HepG2 (cell line): Measurements from ENCODE around the gene UBE2L6. TPM values are rescaled to one million over a fixed set of nuclear protein-coding genes. Genes with fewer than 3 reads are reported as not detected.

Experiments
- ARID3A ChIP-seq: IDR thresholded peaks from 2 replicates; pipeline ENCODE4 v1.6.1; 2012; ENCODE audit warnings: low read depth, low read length, improper control_type of control experiment
- ATAD3A ChIP-seq: sonication (generic); formaldehyde crosslinking; IDR thresholded peaks from 2 replicates; pipeline ENCODE4 v1.4.0; 2020; ENCODE audit warnings: missing genetic modification reagents
- BORCS8-MEF2B ChIP-seq: sonication (generic); formaldehyde crosslinking; IDR thresholded peaks from 2 replicates; pipeline ENCODE4 v1.8.0; 2022; ENCODE audit warnings: mild to moderate bottlenecking, missing genetic modification reagents
- HNF1B ChIP-seq: sonication (generic); formaldehyde crosslinking; IDR thresholded peaks from 2 replicates; pipeline ENCODE4 v1.5.1; 2020; ENCODE audit warnings: mild to moderate bottlenecking, moderate library complexity, missing genetic modification reagents
- IRF1 ChIP-seq: sonication (generic); formaldehyde crosslinking; IDR thresholded peaks from 2 replicates; pipeline ENCODE4 v1.4.0; 2020; ENCODE audit warnings: low read depth, mild to moderate bottlenecking, missing genetic modification reagents
- NAIF1 ChIP-seq: sonication (generic); formaldehyde crosslinking; IDR thresholded peaks from 2 replicates; pipeline ENCODE4 v1.5.0; 2020; ENCODE audit warnings: mild to moderate bottlenecking, missing genetic modification reagents, borderline replicate concordance
- POLR2A ChIP-seq, 2 experiments: IDR thresholded peaks; 2 replicates each; pipeline ENCODE4 v1.6.1; 2011; ENCODE audit warnings: low read depth in 2 of 2, low read length in 2 of 2, mild to moderate bottlenecking in 1 of 2, moderate library complexity in 1 of 2; ENCODE audit not compliant: insufficient read depth in 1 of 2
- RNF2 ChIP-seq: fragments of 450-650 bp; conservative IDR thresholded peaks from 2 replicates; pipeline ENCODE4 v1.6.1; 2016; ENCODE audit warnings: low read depth
- ZNF136 ChIP-seq: sonication (generic); formaldehyde crosslinking; IDR thresholded peaks from 2 replicates; pipeline ENCODE4 v1.8.1; 2022; ENCODE audit warnings: low read depth, mild to moderate bottlenecking, moderate library complexity, missing genetic modification reagents
- ZNF354B ChIP-seq: sonication (generic); formaldehyde crosslinking; IDR thresholded peaks from 2 replicates; pipeline ENCODE4 v1.8.0; 2022; ENCODE audit warnings: mild to moderate bottlenecking, missing genetic modification reagents
- polyA plus RNA-seq, 8 experiments: library from polyadenylated mRNA; depleted of rRNA in 3 of 8; stranded (reverse) in 7 of 8; unstranded in 1 of 8; fragments of >200 nt; fragmentation: Illumina TruSeq in 4 of 8; extraction: Trizol in 4 of 8; gene quantifications; 2 replicates each; pipeline versions ENCODE4 v1.2.1 to v1.2.3, GENCODE V29; 2011 to 2016; ENCODE audit warnings: low read depth in 4 of 8, missing spikeins in 1 of 8, mixed read lengths in 1 of 8; ENCODE audit not compliant: insufficient read depth in 1 of 8
- total RNA-seq, 5 experiments: library from RNA; depleted of rRNA; stranded (reverse); fragments of >200 nt; fragmentation: Illumina TruSeq; extraction: Trizol; gene quantifications; 2 replicates each; pipeline ENCODE4 v1.2.3, GENCODE V29; 2016; ENCODE audit warnings: low read depth in 1 of 5
- TF ChIP-seq, protein P1 (sequence below): sonication (generic); formaldehyde crosslinking; conservative IDR thresholded peaks from 2 replicates; pipeline ENCODE4 v1.8.1; 2023; ENCODE audit warnings: missing genetic modification reagents
- TF ChIP-seq, protein P2 (sequence below): IDR thresholded peaks from 2 replicates; pipeline ENCODE4 v1.6.1; 2016; ENCODE audit warnings: low read depth, missing genetic modification reagents, missing compliant biosample characterization
- TF ChIP-seq, protein P3 (sequence below): fragments of 450-650 bp; IDR thresholded peaks from 2 replicates; pipeline ENCODE4 v1.6.1; 2017; ENCODE audit warnings: mild to moderate bottlenecking
- TF ChIP-seq, protein P4 (sequence below): sonication (generic); formaldehyde crosslinking; IDR thresholded peaks from 2 replicates; pipeline ENCODE4 v1.4.0; 2020; ENCODE audit warnings: missing genetic modification reagents, low read depth, mild to moderate bottlenecking, borderline replicate concordance

UBE2L6 gene
- total and polyA plus RNA-seq, 2 of the 13 experiments (the other 11 are each of a cell fraction or from before 2014, with no cell fraction given): 30.3 to 30.4 TPM

DNA sequence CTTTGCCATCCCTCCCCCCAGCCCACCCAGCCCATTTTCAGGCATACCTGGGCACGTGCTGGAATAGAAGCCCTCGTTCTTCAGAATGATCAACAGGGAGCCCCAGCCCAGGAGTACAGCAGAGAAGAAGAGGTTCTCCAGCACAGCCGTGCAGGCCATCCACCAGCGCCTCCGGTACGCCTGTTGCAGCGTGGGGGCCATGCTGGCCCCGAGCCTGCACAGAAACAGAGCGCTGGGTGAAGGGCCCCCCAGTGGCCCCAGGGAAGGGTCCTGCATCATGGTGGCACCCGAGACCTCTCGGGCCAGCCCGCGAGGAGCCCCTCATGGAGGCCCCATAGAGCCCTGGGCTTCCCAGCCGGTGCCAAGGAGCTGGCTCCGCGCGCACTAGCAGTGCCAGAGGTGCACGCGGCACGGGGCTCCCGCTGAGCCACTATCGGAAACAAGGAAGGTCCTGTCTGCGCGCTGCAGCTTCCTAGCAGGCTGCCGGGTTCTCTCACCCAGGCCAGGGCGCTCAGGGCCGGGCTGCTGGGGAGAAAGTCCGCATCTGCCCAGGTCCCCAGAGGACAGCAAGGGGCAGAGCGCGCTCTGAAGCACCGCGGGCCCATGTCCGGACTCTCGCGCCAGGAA is 53.4 kb downstream of the UBE2L6 start (continued):
- TF ChIP-seq IRF1 (CRISPR knock-in tag) (no peak), ARID3A (no peak), HNF1B (no peak), NAIF1 (CRISPR knock-in tag) (no peak), ZNF354B (CRISPR knock-in tag) (no peak), ZNF136 (CRISPR knock-in tag) (no peak), ATAD3A (CRISPR knock-in tag) (no peak), RNF2 (no peak), POLR2A (IDR thresholded peaks at IDR 0.05; ENCODE audit: insufficient read depth in 1 of 2, low read depth in 2 of 2, low read length in 2 of 2) (no peak), BORCS8-MEF2B (CRISPR knock-in tag) (no peak)
- TF ChIP-seq, protein P1, sequence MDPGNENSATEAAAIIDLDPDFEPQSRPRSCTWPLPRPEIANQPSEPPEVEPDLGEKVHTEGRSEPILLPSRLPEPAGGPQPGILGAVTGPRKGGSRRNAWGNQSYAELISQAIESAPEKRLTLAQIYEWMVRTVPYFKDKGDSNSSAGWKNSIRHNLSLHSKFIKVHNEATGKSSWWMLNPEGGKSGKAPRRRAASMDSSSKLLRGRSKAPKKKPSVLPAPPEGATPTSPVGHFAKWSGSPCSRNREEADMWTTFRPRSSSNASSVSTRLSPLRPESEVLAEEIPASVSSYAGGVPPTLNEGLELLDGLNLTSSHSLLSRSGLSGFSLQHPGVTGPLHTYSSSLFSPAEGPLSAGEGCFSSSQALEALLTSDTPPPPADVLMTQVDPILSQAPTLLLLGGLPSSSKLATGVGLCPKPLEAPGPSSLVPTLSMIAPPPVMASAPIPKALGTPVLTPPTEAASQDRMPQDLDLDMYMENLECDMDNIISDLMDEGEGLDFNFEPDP (CRISPR knock-in tag): no peak
- TF ChIP-seq, protein P2, sequence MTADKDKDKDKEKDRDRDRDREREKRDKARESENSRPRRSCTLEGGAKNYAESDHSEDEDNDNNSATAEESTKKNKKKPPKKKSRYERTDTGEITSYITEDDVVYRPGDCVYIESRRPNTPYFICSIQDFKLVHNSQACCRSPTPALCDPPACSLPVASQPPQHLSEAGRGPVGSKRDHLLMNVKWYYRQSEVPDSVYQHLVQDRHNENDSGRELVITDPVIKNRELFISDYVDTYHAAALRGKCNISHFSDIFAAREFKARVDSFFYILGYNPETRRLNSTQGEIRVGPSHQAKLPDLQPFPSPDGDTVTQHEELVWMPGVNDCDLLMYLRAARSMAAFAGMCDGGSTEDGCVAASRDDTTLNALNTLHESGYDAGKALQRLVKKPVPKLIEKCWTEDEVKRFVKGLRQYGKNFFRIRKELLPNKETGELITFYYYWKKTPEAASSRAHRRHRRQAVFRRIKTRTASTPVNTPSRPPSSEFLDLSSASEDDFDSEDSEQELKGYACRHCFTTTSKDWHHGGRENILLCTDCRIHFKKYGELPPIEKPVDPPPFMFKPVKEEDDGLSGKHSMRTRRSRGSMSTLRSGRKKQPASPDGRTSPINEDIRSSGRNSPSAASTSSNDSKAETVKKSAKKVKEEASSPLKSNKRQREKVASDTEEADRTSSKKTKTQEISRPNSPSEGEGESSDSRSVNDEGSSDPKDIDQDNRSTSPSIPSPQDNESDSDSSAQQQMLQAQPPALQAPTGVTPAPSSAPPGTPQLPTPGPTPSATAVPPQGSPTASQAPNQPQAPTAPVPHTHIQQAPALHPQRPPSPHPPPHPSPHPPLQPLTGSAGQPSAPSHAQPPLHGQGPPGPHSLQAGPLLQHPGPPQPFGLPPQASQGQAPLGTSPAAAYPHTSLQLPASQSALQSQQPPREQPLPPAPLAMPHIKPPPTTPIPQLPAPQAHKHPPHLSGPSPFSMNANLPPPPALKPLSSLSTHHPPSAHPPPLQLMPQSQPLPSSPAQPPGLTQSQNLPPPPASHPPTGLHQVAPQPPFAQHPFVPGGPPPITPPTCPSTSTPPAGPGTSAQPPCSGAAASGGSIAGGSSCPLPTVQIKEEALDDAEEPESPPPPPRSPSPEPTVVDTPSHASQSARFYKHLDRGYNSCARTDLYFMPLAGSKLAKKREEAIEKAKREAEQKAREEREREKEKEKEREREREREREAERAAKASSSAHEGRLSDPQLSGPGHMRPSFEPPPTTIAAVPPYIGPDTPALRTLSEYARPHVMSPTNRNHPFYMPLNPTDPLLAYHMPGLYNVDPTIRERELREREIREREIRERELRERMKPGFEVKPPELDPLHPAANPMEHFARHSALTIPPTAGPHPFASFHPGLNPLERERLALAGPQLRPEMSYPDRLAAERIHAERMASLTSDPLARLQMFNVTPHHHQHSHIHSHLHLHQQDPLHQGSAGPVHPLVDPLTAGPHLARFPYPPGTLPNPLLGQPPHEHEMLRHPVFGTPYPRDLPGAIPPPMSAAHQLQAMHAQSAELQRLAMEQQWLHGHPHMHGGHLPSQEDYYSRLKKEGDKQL: no peak
- TF ChIP-seq, protein P3, sequence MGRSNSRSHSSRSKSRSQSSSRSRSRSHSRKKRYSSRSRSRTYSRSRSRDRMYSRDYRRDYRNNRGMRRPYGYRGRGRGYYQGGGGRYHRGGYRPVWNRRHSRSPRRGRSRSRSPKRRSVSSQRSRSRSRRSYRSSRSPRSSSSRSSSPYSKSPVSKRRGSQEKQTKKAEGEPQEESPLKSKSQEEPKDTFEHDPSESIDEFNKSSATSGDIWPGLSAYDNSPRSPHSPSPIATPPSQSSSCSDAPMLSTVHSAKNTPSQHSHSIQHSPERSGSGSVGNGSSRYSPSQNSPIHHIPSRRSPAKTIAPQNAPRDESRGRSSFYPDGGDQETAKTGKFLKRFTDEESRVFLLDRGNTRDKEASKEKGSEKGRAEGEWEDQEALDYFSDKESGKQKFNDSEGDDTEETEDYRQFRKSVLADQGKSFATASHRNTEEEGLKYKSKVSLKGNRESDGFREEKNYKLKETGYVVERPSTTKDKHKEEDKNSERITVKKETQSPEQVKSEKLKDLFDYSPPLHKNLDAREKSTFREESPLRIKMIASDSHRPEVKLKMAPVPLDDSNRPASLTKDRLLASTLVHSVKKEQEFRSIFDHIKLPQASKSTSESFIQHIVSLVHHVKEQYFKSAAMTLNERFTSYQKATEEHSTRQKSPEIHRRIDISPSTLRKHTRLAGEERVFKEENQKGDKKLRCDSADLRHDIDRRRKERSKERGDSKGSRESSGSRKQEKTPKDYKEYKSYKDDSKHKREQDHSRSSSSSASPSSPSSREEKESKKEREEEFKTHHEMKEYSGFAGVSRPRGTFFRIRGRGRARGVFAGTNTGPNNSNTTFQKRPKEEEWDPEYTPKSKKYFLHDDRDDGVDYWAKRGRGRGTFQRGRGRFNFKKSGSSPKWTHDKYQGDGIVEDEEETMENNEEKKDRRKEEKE: no peak
- TF ChIP-seq, protein P4, sequence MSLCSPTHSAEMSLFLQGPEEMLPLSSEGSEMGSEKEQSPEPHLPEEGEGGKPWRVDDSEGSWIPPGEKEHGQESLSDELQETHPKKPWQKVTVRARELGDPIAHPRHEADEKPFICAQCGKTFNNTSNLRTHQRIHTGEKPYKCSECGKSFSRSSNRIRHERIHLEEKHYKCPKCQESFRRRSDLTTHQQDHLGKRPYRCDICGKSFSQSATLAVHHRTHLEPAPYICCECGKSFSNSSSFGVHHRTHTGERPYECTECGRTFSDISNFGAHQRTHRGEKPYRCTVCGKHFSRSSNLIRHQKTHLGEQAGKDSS (CRISPR knock-in tag): no peak
